GM12875 (cell line): ENCODE results near the gene KIF16B.

Experiments used
- H3K4me3 ChIP-seq: one replicate; pipeline ENCODE4 v1.5.1; 2011; ENCODE audit warnings: low read depth, low read length, control low read depth
- TF ChIP-seq, protein P1 (sequence below): IDR thresholded peaks from 2 replicates; pipeline ENCODE4 v1.5.1; 2011; ENCODE audit warnings: low read depth, mild to moderate bottlenecking, control low read depth, inconsistent platforms, low read length, moderate library complexity, borderline replicate concordance; ENCODE audit not compliant: insufficient read depth

KIF16B gene

DNA sequence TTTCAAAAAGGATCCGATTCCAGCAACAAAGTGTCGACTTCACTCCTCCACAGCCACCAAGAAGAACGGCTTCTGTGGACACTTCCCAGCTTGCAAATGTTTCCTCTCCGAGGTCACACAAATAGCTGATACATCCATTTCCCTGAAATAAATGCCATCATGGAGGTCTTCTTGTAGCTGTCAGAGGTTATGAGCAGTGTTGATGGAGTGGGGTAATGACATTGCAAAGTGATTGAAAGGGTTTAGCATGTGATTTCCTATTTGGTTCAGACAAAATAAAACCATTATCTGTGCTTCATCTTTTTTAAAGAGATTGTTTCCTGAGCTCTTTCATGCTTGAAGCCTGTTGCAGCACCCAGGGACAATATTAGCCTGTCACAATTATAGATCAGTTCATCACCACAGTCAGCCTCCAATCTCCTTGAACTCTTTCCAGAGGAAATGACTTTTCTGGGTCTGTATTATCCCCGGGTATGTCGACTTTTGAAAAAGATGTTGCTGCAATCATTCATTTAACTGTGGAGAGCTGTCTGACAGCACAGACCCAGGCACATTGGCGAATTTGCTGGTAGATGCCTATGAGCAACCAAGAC, 16.9 kb upstream of the KIF16B start:
- no peak overlapping the region for H3K4me3 ChIP-seq

DNA sequence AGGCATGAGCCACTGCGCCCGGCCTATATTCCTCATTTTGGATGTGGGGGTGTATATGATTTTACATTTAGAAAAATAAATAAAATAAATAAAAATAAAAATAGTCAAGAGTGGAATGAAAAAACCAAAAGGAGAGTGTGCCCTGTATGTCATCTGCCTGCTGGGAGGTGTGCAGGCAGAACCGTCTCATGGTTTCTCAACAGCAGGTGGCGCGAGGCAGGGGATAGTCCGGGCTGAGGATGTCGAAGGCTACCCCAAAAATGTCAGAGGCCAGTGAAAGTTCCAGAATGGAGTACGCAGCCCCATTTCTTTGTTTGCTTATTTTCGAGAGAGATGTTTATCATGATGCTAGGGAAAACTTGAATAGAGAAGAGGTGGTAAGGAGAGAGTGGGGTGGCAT, 16.4 kb upstream of the KIF16B start:
- no peak overlapping the region for H3K4me3 ChIP-seq
- TF ChIP-seq, protein P1, sequence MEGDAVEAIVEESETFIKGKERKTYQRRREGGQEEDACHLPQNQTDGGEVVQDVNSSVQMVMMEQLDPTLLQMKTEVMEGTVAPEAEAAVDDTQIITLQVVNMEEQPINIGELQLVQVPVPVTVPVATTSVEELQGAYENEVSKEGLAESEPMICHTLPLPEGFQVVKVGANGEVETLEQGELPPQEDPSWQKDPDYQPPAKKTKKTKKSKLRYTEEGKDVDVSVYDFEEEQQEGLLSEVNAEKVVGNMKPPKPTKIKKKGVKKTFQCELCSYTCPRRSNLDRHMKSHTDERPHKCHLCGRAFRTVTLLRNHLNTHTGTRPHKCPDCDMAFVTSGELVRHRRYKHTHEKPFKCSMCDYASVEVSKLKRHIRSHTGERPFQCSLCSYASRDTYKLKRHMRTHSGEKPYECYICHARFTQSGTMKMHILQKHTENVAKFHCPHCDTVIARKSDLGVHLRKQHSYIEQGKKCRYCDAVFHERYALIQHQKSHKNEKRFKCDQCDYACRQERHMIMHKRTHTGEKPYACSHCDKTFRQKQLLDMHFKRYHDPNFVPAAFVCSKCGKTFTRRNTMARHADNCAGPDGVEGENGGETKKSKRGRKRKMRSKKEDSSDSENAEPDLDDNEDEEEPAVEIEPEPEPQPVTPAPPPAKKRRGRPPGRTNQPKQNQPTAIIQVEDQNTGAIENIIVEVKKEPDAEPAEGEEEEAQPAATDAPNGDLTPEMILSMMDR = no peak

More for the DNA sequence above, 16.9 kb upstream of the KIF16B start:
- TF ChIP-seq, protein P1 = no peak

DNA sequence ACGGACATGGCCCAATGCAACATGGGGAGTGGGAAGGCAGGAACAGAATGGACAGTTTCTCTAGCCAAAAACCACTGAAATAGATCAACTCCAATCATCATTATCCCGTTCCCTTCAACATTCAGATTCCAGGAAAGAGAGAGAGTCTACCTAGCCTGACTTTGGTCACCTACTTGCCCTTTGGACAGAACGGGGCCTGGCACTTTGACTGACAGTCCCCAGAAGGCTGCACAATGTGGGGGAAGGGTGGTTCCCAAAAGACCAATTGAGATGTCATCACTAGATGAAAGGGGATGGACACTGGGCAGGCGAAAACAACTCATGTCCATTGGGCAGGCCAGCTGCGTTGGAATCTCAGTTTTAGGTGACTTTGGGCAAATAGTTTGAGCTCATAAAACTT, 15.0 kb upstream of the KIF16B start:
- TF ChIP-seq, protein P1 = no peak
- no peak overlapping the region for H3K4me3 ChIP-seq

DNA sequence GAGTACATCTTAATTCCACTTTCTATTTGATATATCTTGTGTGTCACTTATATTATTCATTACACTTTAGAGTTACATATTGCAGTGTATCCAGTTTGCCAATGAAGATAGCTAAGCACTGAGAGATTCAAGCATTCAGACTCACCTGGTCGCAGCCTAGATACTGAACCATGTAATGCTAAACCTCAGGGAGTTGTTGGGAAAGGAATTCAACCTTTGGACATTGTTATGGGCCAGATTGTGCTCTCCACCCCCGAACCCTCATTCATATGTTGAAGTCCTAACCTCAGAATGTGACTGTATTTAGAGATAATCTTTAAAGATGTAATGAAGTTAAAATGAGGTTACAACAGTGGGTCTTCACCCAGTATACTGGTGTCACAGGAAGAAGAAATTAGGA, 13.8 kb upstream of the KIF16B start:
- TF ChIP-seq, protein P1 = no peak
- H3K4me3 ChIP-seq = no peak overlapping the region

DNA sequence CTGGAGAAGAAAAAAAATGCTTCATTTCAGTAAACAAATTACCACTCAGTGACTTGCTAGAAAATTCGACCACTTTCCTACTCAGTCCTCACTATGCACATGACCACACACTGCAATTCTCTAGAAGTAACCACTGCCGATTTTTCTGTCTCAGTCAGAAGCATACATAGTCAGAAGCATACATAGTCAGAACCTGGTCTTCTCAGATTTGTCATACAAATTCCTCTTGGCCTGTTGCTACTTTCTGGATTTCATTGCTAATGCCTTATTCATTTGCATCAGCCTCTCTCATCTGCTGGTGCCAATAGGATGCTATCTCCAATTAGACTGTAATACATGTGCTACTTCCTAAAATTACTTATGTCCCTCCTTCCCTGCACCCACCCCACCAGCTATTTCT, 10.2 kb upstream of the KIF16B start:
- no peak overlapping the region for H3K4me3 ChIP-seq
- TF ChIP-seq, protein P1 = no peak

DNA sequence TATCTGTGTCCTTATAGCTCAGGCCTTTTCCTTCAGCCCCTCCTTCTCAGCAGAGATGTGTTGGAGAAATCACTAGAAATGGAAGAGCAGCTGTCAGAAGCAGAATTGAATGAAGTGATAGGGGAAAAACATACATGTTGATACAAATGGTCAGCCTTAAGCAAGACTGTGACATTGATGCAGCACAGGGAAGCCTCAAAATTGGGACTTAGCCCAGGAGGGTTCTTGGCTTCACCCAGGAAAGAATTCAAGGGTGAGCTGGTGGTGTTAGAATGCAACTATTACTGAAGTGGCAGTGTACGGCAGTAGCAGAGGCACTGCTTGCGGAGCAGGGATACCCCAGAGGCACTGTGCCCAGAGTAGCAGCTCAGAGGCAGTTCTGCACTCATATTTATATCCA, 8.0 kb upstream of the KIF16B start:
- TF ChIP-seq, protein P1 = no peak
- no peak overlapping the region for H3K4me3 ChIP-seq

DNA sequence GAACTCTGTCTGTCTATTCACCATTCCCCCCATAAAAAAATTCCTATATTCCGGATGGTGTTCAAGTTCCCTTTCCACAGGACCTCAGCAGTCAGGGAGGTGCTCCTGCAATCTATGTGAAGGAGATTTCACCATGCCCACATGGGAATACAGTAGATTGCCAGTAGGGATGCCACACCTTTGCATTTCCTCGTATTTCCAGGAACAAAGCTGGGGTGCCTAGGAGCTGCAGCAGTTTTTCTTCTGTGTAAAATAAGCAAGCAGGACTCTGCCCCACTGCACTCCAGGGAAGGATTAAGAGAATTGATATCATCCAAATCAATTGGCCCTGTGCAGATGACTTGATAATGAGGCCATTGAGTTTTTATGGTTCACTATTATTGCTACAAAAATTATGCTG, 7.4 kb upstream of the KIF16B start:
- TF ChIP-seq, protein P1 = no peak
- no peak overlapping the region for H3K4me3 ChIP-seq
